Fibroblast of skin of abdomen (primary cell): ENCODE results near the gene GABRA4.
A peak's percentile ranks its signal among the peaks of the same experiment; 100 is the strongest.

Experiments used
- DNase-seq: peaks from one replicate; pipeline ENCODE4 v3.0.0-alpha.2; 2013

Gene GABRA4

DNA sequence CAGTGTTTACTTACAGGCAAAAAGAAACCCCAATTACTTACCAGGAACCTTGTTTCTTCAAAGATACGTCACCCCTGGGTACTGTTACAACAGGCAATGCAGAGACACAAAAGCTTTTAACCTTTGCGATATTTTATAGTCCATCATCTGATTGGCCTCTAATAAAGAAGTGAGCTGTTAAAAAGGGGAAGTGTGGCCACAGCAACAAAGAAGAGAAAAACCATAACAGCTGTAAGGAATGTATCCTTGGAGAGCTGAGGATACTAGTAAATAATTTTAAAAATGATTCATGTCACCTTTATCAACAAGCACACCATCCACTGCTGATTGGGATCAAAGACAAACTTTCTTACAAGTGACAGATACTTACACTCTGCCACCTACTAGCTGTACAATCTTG is 14.1 kb downstream of the GABRA4 start:
- no peak for DNase-seq

DNA sequence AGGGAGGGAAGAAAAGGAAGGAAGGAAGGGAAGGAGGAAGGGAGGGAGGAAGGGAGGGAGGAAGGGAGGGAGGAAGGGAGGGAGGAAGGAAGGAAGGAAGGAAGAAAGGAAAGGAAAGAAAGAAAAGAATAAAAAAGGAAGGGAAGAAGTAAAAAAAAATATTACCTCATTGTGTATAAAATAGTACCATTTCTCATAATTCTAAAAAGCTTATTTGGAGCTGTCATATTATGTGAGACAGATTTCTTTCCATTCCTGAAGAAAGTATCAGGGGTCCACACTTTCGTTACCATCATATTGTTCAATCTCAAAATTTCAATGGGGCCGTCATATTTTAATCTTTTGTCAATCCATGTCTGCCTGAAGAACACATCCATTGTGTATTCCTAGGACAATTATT is 16.1 kb downstream of the GABRA4 start:
- DNase-seq: no peak

DNA sequence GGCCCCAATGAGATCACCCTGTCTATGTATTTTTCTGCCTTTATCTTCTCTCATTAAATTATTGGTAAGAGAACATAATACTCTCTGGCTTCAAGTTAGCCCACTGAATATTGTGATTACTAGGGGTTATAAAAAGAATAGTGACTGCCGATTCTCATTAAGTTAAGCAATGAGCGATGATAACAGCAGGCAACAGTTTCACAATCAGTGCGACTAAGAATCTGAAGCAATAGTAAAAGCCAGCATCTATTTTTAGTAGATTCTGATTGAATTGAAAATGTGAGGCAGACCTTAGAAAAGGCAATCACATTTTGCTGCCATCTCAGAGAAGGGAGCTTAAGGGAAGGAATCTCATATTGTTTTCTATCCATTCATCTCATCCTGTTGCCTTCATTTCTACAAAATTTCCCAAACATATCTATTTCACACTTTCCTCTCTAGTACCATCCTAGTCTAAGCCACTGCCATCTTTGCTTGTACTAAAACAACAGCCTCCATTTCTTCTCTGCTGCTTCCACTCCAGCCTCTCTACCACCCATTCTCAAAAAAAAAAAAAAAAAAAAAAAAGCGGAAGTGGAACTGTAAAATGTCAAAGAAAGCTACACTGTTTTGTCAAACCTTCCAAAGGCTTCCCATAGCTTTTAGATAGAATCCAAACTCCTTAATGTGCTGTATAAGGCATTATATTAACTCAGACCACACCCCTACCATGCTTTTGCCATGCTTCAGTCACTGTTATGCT is 17.4 kb downstream of the GABRA4 start:
- DNase-seq: no peak

DNA sequence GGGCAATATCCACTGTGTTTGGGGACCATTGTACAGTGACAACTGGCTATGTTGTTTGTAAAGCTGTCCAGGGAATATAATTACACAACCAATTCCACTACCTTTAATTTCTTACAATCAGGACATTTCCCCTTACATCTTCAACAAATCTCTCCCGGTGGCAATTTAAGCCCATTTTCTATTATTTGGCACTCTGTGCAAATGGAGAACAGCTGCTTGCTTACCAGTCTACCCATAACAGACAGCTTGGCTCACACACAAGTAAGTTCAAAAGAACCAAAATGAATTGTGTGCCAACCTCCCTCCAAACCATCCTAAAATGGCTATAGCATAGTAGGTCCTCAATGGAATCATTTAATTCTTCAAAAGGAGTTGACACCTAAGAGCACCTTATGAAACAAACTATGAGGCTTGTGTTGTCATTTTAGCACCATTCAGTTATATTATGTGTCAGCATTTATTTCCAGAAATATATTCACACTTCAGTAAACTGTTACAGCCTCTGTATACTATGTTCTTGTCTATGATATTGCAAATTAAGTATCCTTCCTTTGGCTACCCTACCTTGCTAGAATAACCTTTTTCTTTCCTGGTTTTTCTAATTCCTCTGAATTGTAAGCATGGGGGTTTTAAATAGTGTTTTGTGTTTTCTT is 18.4 kb downstream of the GABRA4 start:
- DNase-seq: no peak

DNA sequence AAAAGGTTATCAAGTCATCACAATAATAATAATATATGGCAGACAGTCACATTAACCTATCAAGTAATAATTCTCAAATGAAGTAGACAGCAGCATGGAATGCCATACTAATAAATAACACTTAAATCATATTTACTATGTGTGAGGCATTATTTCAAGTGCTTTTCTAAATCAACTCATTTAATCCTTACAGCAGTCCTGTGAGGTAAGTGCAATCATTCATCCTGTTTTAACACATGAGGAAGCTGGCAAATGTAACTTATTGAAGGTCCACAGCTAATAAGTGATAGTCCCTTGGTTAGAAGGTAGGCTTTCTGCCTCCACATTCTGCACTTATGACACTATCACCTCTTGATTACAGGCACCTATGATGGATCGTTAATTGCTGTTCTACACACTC is 24.5 kb downstream of the GABRA4 start:
- DNase-seq: no peak

DNA sequence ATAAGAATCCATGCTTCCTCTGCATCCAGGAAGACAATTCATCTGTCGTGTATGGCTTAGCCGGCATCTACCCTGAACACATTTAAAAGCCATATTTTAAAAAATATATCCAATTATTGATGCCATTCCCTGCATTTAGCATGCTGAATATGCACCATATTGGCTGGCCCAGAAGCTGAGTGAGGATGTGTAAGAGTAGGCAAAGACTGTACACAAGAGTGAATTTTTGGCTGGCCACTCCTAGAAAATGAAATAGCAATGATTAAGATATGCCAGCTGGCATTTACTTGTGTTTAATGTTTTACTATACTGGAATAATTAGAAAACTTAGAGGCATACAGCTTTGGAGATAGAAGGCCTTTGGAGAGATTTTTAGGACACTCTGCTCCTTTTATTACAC is 25.8 kb downstream of the GABRA4 start:
- no peak for DNase-seq

- no peak for DNase-seq
Measured at GRCh38 chr4:46958742-46959488, 34.5 kb downstream of the GABRA4 start.

DNA sequence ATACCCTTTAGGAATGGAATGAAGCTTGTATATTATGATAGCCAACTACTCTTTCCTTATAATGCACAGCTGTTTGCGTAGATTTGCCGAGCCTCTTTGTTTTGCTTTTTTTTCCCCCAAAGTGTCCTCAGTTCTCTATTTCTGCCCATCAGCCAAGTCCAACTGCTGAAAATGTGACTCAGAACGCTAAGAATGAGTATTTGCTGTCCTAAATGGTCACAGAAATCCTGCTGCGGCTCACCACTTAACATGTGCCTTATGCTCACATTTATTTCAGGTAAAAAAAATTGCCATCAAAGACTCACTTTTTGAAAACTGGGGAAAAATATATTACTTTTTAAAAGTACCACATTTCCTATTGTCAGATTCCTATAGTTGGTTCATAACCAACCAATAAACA is 36.9 kb downstream of the GABRA4 start:
- DNase-seq: no peak

DNA sequence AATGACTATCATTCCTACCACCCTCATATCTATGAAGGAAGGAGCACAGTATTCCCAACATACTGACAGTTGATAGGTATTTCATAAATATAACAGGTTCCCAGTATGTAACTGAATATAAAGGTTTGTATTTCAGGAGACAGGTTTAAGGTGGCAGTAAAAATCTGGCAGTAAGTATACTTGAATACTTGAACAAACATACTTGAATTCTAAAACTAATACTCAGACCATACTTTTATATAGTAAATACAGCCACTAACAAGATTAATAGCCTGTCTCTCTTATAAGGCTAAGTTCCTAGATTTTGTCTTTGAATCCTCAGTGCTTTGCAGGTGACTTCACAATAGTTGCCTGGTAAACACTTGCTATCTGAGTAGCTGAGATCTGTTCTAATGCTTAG is 37.8 kb downstream of the GABRA4 start:
- no peak for DNase-seq

DNA sequence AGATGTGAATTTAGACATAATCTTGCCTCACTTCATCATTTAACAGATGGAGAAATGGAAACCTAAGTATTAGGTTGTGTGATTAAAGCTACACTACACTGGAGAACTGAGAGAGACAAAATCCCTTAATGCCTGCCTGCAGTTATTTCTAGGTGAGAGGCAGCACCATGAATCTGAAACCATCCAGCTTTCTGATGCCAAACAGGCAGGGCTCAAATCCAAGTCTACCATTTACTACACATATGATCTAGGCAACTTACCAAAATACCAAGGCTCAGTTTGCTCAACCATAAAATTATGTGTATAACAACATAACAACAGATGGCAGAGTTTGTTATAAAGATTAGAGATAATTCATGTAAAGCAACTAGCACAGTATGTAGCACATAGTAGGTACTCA is 38.7 kb downstream of the GABRA4 start:
- DNase-seq: no peak

DNA sequence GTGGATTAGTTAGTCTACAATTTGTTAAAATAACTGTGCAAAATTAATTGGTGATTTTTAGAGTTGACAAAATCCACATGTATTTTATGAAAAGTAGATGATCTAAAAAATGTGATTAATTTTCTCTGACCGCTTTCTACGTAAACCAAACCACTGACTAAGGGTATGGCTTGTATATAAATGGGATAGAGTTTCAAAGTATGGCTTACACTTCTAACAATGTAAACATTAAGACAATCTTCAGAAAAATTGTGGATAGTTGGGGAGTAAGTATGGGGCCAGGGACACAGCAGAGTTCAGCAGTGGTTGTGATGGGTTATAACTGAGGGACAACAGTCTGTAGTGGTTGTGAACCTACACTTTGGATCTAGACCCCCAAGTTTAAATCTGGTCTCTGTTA is 39.8 kb downstream of the GABRA4 start:
- DNase-seq: no peak

GRCh38 chr4:46952451-46952850 is 40.9 kb downstream of the GABRA4 start:
- no peak for DNase-seq

DNA sequence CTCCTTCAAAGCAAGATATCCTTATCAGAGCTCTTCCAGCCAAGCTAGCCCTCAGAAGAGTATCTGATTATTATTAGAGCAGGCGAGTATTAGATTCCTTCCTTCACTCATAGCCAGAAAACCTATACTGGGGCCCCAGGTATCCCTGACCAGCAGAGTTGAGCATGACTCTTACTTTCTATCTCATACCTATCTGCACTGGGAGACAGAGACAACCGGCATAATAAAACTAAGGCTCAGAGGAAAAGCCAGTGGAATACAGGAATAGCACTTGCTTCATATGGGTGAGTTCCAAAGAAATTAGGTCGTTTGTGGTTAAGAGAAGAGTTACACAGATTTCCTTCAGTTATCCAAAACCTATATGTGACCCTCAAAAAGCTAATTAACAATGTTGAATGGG is 42.6 kb downstream of the GABRA4 start:
- DNase-seq: no peak

- DNase-seq: no peak
Measured at GRCh38 chr4:46949822-46950221, 43.6 kb downstream of the GABRA4 start.

DNA sequence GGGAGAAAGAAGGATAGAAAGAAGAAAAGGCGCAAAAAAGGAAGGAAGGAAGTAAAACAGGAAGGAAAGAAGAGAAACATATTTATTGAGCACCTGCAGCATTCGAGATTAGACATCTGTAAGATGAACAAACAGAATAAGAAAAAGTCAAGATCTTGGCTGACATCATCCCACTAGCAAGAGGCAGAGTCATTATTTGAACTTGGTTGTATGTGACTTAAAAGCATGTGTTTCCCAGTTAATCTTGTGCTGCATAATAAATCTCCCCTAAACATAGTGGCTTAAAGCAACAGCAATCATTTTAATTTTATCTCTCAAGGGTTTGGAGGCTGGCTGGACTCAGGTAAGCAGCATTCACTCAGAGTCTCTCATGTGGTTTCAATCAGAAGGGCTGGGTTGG is 45.8 kb downstream of the GABRA4 start:
- DNase-seq: no peak

DNA sequence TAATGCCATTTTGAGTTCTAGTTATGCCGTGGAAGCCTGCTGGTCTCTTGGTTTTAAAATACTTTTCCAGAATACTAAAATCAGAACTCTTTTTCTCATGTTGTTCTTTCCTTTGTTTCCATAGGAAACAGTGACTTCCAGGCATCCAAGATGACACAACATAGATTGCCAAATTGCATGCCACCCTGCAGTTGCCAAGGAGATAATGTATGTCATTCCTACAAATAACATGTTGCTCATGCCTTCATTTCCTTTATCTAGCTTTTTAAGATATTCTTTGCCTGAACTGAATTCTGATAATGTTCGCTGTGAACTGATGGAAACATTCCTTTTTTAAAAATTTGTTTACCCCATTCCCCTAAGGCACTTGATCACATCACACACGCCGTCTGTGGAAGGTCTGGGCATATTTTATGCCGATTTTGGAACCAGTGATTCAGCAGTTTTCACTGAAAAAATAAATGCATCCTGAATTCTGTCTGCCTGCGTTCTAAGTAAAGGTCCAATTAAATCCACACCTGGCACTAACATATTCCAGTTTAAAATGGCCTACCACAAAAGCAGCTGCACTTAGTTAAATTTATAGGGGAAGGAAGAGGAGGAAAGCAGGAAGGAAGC is 46.4 kb downstream of the GABRA4 start:
- no peak for DNase-seq

DNA sequence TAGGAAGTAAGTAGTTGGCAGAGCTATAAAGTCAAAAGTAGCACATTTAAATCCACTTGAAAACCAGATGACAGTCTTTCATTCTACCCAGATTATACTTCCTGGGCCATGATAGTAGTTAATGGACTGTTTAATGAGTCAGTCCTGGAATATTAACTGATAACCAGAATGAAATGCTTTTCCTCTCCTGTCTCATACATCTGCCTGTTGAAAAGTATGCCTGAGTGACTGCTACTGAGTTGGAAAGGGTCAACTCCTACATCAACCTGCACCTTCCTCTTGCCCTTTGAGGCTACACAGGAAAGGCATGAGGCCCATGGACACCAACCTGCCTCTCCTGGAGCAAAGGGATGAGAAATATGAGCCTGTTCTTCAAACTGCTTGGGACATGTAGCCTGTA is 48.3 kb downstream of the GABRA4 start:
- DNase-seq: no peak

GRCh38 chr4:46944345-46944744 is 49.0 kb downstream of the GABRA4 start:
- no peak for DNase-seq

- DNase-seq: peak; percentile 3
Measured at GRCh38 chr4:46937493-46937892, 55.9 kb downstream of the GABRA4 start.

DNA sequence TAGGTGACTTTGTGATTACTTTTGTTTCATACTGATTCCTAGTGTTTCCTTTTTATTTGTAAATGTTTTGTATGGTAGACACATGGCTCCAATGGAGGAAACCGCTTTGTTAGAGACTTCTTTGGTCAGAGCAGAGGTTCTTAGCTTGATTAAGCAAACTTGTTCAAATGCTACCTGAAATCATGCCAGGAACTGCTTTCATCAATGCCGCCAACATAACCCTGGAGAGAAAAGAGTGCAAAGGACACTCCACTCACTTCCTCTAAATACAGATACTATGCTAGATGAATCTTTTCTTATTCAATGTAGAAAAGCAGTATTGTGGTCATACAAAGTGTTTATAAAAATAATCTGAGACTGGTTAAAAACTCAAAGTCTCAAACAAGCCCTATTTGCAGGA is 58.7 kb downstream of the GABRA4 start:
- DNase-seq: no peak

GRCh38 chr4:46933686-46934085 is 59.7 kb downstream of the GABRA4 start:
- no peak for DNase-seq

GRCh38 chr4:46931981-46932380 is 61.4 kb downstream of the GABRA4 start:
- DNase-seq: peak; percentile 32

DNA sequence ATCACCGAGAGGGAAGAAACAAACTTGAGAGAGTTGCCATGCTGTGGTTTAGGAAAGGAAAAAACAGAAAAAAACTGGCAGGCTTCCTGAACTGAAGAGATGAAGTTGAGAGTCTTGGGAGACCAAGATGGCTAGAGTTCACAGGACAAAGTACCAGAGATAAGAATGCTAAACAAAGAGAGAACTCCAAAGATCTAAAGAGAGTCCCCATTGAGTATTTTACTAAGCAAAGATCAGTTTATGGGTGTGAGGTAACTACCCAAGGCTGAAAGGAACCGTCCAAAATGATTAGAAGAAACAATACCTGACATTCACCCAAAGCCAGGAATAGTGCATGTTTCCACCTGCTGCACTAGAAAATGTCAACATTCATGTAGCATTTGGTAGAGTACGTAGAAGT is 62.5 kb downstream of the GABRA4 start:
- DNase-seq: no peak
